Spleen (tissue), 7 donors: Measurements from ENCODE around the gene PREPL.

Experiments used
- POLR2A ChIP-seq, 3 donors: fragments of 450-650 bp; IDR thresholded peaks; one replicate each; pipeline ENCODE4 v1.5.1; 2017; ENCODE audit warnings: antibody characterized with exemption in 3 of 3, mild to moderate bottlenecking in 1 of 3
- POLR2AphosphoS5 ChIP-seq, 3 donors: sonication (generic); formaldehyde crosslinking; IDR thresholded peaks; one replicate each; pipeline ENCODE4 v1.5.1; 2017; ENCODE audit warnings: antibody characterized with exemption in 3 of 3
- TF ChIP-seq, protein P1 (sequence below), 11 experiments: fragments of 200-600 bp in 7 of 11; fragments of 450-650 bp in 4 of 11; sonication (generic) in 4 of 11; IDR thresholded peaks in 8 of 11; conservative IDR thresholded peaks in 3 of 11; 1 replicate in 7 of 11; 2 replicates in 4 of 11; pipeline versions ENCODE4 v1.4.0 to v1.8.0; 2016 to 2021; ENCODE audit warnings: antibody characterized with exemption in 11 of 11, inconsistent platforms in 4 of 11, mild to moderate bottlenecking in 1 of 11
- donor health status: DM: no; HTN: no; CAD: no; lungs with moderate emphysema.
- donor health status: DM: no; HTN: no; CAD: no.
- donor health status: DM: no; HTN: no; CAD: no.

- no peak for TF ChIP-seq POLR2A (IDR thresholded peaks at IDR 0.05)
- TF ChIP-seq, protein P1, sequence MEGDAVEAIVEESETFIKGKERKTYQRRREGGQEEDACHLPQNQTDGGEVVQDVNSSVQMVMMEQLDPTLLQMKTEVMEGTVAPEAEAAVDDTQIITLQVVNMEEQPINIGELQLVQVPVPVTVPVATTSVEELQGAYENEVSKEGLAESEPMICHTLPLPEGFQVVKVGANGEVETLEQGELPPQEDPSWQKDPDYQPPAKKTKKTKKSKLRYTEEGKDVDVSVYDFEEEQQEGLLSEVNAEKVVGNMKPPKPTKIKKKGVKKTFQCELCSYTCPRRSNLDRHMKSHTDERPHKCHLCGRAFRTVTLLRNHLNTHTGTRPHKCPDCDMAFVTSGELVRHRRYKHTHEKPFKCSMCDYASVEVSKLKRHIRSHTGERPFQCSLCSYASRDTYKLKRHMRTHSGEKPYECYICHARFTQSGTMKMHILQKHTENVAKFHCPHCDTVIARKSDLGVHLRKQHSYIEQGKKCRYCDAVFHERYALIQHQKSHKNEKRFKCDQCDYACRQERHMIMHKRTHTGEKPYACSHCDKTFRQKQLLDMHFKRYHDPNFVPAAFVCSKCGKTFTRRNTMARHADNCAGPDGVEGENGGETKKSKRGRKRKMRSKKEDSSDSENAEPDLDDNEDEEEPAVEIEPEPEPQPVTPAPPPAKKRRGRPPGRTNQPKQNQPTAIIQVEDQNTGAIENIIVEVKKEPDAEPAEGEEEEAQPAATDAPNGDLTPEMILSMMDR (IDR thresholded peaks at IDR 0.05 in 8 of 11, conservative IDR thresholded peaks at IDR 0.05 in 3 of 11): no peak
- no peak for TF ChIP-seq POLR2AphosphoS5 (IDR thresholded peaks at IDR 0.05)
Measured at GRCh38 chr2:44335806-44336538, 25.3 kb downstream of the PREPL start.
